Activated gamma-delta T cell (primary cell): Measurements from ENCODE around the gene DOCK1.

Source experiments
- DNase-seq: peaks from one replicate; lab custom pipeline; 2025; lab: John Stamatoyannopoulos, UW

DOCK1 gene

GRCh38 chr10:127426746-127427145, 521.5 kb downstream of the DOCK1 start:
- no peak for DNase-seq

GRCh38 chr10:127427926-127428325, 522.7 kb downstream of the DOCK1 start:
- no peak for DNase-seq

GRCh38 chr10:127428385-127428980, 523.3 kb downstream of the DOCK1 start:
- DNase-seq: no peak

- DNase-seq: no peak
Measured at GRCh38 chr10:127429601-127430312, 524.5 kb downstream of the DOCK1 start.

GRCh38 chr10:127431525-127431924, 526.3 kb downstream of the DOCK1 start:
- DNase-seq: no peak

- DNase-seq: no peak
Measured at GRCh38 chr10:127434006-127434405, 528.8 kb downstream of the DOCK1 start.

GRCh38 chr10:127435246-127435645, 530.0 kb downstream of the DOCK1 start:
- DNase-seq: no peak

GRCh38 chr10:127440371-127440770, 535.1 kb downstream of the DOCK1 start:
- DNase-seq: no peak

GRCh38 chr10:127441350-127442219, 536.4 kb downstream of the DOCK1 start:
- no peak for DNase-seq

- DNase-seq: no peak
Measured at GRCh38 chr10:127442220-127442525, 536.9 kb downstream of the DOCK1 start.

- no peak for DNase-seq
Measured at GRCh38 chr10:127444155-127444554, 538.9 kb downstream of the DOCK1 start.

- no peak for DNase-seq
Measured at GRCh38 chr10:127447197-127447596, 542.0 kb downstream of the DOCK1 start.

- DNase-seq: no peak
Measured at GRCh38 chr10:127449490-127449889, 544.3 kb downstream of the DOCK1 start.

GRCh38 chr10:127450644-127451043, 545.4 kb downstream of the DOCK1 start:
- no peak for DNase-seq

- DNase-seq: no peak
Measured at GRCh38 chr10:127451628-127452027, 546.4 kb downstream of the DOCK1 start.

- no peak for DNase-seq
Measured at GRCh38 chr10:127452568-127452967, 547.3 kb downstream of the DOCK1 start.

- no peak for DNase-seq
Measured at GRCh38 chr10:127453706-127454105, 548.5 kb downstream of the DOCK1 start.

- no peak for DNase-seq
Measured at GRCh38 chr10:127456122-127456521, 550.9 kb downstream of the DOCK1 start.

- DNase-seq: no peak
Measured at GRCh38 chr10:127458016-127458810, 553.0 kb downstream of the DOCK1 start.

- no peak for DNase-seq
Measured at GRCh38 chr10:127458829-127459228, 553.6 kb downstream of the DOCK1 start.

GRCh38 chr10:127459918-127460317, 554.7 kb downstream of the DOCK1 start:
- no peak for DNase-seq

- DNase-seq: no peak
Measured at GRCh38 chr10:127462643-127463295, 557.5 kb downstream of the DOCK1 start.
